IgD-negative memory B cell (primary cell): ENCODE measurements around the gene SPSB1. TPM values are rescaled to one million over a fixed set of nuclear protein-coding genes. Genes with fewer than 3 reads are reported as not detected.

Experiments
- H3K27ac Mint-ChIP-seq, 3 donors: one replicate each; pipeline ENCODE4 v1.8.0; 2020 to 2022; ENCODE audit warnings: mild to moderate bottlenecking in 3 of 3, mixed read lengths in 3 of 3, moderate library complexity in 1 of 3
- H3K27me3 Mint-ChIP-seq: one replicate; pipeline ENCODE4 v1.8.0; 2021; ENCODE audit warnings: mixed read lengths
- H3K36me3 Mint-ChIP-seq: one replicate; pipeline ENCODE4 v1.8.0; 2020; ENCODE audit warnings: mild to moderate bottlenecking, mixed read lengths
- H3K4me1 Mint-ChIP-seq, 3 donors: one replicate each; pipeline ENCODE4 v1.8.0; 2020 to 2022; ENCODE audit warnings: mixed read lengths in 3 of 3, mild to moderate bottlenecking in 1 of 3
- H3K4me3 Mint-ChIP-seq, 4 donors: one replicate each; pipeline ENCODE4 v1.8.0; 2020 to 2022; ENCODE audit warnings: mild to moderate bottlenecking in 4 of 4, mixed read lengths in 4 of 4, moderate library complexity in 3 of 4
- H3K9me3 Mint-ChIP-seq, 3 donors: one replicate each; pipeline ENCODE4 v1.8.0; 2020 to 2021; ENCODE audit warnings: mixed read lengths in 3 of 3, mild to moderate bottlenecking in 1 of 3
- polyA plus RNA-seq: library from polyadenylated mRNA; unstranded; fragments of 300-500 nt; fragmentation: Illumina TruSeq; gene quantifications from one replicate; pipeline ENCODE4 v1.2.3, GENCODE V29; 2021

SPSB1 gene
- polyA plus RNA-seq, 1 donor from 2014 or later: 1.8 TPM

GRCh38 chr1:9281071-9281827 is 11.4 kb upstream of the SPSB1 start:
- peaks cover 17% of the 10 kb centered on the region for H3K27me3 Mint-ChIP-seq
- peaks cover 0 to 10% (median 6%) of the 10 kb centered on the region in 3 donors for H3K9me3 Mint-ChIP-seq
- H3K4me3 Mint-ChIP-seq: peak overlapping the region in 2 of 4 donors; percentile 52 to 65
- peaks cover 4% of the 10 kb centered on the region for H3K36me3 Mint-ChIP-seq
- peaks cover 15 to 24% (median 15%) of the 10 kb centered on the region in 3 donors for H3K4me1 Mint-ChIP-seq
- H3K27ac Mint-ChIP-seq: no peak overlapping the region

GRCh38 chr1:9281908-9282695 is 10.6 kb upstream of the SPSB1 start:
- peaks cover 9% of the 10 kb centered on the region for H3K36me3 Mint-ChIP-seq
- H3K27ac Mint-ChIP-seq: peak overlapping the region in 1 of 3 donors; percentile 86
- H3K9me3 Mint-ChIP-seq: peaks cover 0 to 10% (median 6%) of the 10 kb centered on the region in 3 donors
- H3K4me3 Mint-ChIP-seq: peak overlapping the region in 1 of 4 donors; percentile 37
- H3K27me3 Mint-ChIP-seq: peaks cover 17% of the 10 kb centered on the region
- peaks cover 15 to 27% (median 19%) of the 10 kb centered on the region in 3 donors for H3K4me1 Mint-ChIP-seq

- Mint-ChIP-seq H3K27me3 (peaks cover 17% of the 10 kb centered on the region), H3K27ac (peak overlapping the region in 2 of 3 donors; percentile 39 to 86), H3K4me3 (no peak overlapping the region), H3K9me3 (peaks cover 0 to 10% (median 6%) of the 10 kb centered on the region in 3 donors), H3K4me1 (peaks cover 15 to 27% (median 21%) of the 10 kb centered on the region in 3 donors), H3K36me3 (peaks cover 9% of the 10 kb centered on the region)
Measured at GRCh38 chr1:9282696-9282955, 10.1 kb upstream of the SPSB1 start.

GRCh38 chr1:9284061-9284460 is 8.6 kb upstream of the SPSB1 start:
- peak overlapping the region in 3 of 4 donors; percentile 46 to 79 (median 63) for H3K4me3 Mint-ChIP-seq
- H3K9me3 Mint-ChIP-seq: peaks cover 2 to 14% (median 6%) of the 10 kb centered on the region in 3 donors
- peaks cover 15 to 27% (median 24%) of the 10 kb centered on the region in 3 donors for H3K4me1 Mint-ChIP-seq
- no peak overlapping the region for H3K27ac Mint-ChIP-seq
- peaks cover 9% of the 10 kb centered on the region for H3K36me3 Mint-ChIP-seq
- peaks cover 13% of the 10 kb centered on the region for H3K27me3 Mint-ChIP-seq

- peaks cover 5 to 21% (median 19%) of the 10 kb centered on the region in 3 donors for H3K4me1 Mint-ChIP-seq
- H3K9me3 Mint-ChIP-seq: peaks cover 2 to 14% (median 6%) of the 10 kb centered on the region in 3 donors
- peaks cover 7% of the 10 kb centered on the region for H3K27me3 Mint-ChIP-seq
- H3K27ac Mint-ChIP-seq: no peak overlapping the region
- H3K36me3 Mint-ChIP-seq: peaks cover 9% of the 10 kb centered on the region
- peak overlapping the region in 1 of 4 donors; percentile 2 for H3K4me3 Mint-ChIP-seq
Measured at GRCh38 chr1:9286556-9286955, 6.1 kb upstream of the SPSB1 start.

DNA sequence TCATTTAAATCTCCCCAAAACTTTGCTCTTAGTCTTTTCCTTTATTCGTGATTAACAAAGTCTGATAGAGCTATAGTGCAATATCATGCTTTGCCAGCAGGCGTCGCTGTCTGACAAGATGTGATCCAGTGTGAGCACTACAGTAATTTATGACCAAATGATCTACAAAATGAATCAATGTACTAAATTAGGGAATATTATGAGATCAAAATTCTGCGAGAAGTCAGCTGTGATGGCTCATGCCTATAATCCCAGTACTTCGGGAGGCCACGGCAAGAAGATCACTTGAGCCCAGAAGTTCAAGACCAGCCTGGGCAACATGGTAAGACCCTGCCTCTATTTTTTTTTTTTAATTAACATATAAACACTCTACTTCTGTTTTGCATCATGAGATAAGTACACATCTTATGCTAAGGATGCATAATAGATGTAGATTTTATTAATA is 3.6 kb upstream of the SPSB1 start:
- H3K27me3 Mint-ChIP-seq: peaks cover 7% of the 10 kb centered on the region
- H3K4me1 Mint-ChIP-seq: peaks cover 5 to 13% (median 10%) of the 10 kb centered on the region in 3 donors
- H3K36me3 Mint-ChIP-seq: peaks cover 9% of the 10 kb centered on the region
- H3K4me3 Mint-ChIP-seq: peak overlapping the region in 2 of 4 donors; percentile 4 to 6
- peaks cover 2 to 14% (median 6%) of the 10 kb centered on the region in 3 donors for H3K9me3 Mint-ChIP-seq
- no peak overlapping the region for H3K27ac Mint-ChIP-seq

GRCh38 chr1:9289711-9290485 is 2.8 kb upstream of the SPSB1 start:
- H3K4me3 Mint-ChIP-seq: peak overlapping the region in 1 of 4 donors; percentile 13
- peaks cover 5 to 12% (median 6%) of the 10 kb centered on the region in 3 donors for H3K4me1 Mint-ChIP-seq
- peaks cover 2 to 14% (median 4%) of the 10 kb centered on the region in 3 donors for H3K9me3 Mint-ChIP-seq
- peaks cover 9% of the 10 kb centered on the region for H3K36me3 Mint-ChIP-seq
- peaks cover 4% of the 10 kb centered on the region for H3K27me3 Mint-ChIP-seq
- H3K27ac Mint-ChIP-seq: peak overlapping the region in 1 of 3 donors; percentile 52

DNA sequence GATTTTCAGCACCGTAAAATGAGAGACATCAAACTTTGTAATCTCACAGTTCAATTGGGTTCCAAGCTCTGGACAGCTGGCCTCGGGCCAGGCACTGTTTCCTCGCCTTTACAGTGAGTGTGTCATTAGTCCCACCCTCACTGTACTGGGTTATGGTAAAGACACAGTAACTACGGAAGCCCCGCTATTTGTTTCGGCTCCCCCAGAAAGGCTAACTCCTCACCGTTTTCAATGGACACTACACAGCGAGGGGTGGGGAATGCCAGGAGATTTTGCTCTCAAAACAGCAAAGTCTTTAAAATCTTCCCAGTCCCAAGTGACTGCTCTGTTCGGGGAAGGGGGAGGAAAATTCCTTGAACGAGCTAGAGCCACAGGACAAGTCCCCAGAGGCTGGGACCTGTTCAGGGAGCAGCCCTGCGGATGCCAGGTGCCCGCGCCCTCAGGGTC is 757 bp upstream of the SPSB1 start:
- Mint-ChIP-seq H3K36me3 (no peaks in the 10 kb centered on the region), H3K27ac (peak overlapping the region in 1 of 3 donors; percentile 86), H3K9me3 (peaks cover 0 to 5% (median 2%) of the 10 kb centered on the region in 3 donors), H3K4me3 (peak overlapping the region; percentile 68 to 83 (median 72)), H3K27me3 (no peaks in the 10 kb centered on the region), H3K4me1 (peaks cover 0 to 7% (median 5%) of the 10 kb centered on the region in 3 donors)

- Mint-ChIP-seq H3K36me3 (no peaks in the 10 kb centered on the region), H3K9me3 (peaks cover 0 to 5% (median 2%) of the 10 kb centered on the region in 3 donors), H3K4me3 (no peak overlapping the region), H3K27ac (no peak overlapping the region), H3K4me1 (peaks cover 0 to 5% (median 5%) of the 10 kb centered on the region in 3 donors), H3K27me3 (no peaks in the 10 kb centered on the region)
Measured at GRCh38 chr1:9293241-9293532, 493 bp downstream of the SPSB1 start.

DNA sequence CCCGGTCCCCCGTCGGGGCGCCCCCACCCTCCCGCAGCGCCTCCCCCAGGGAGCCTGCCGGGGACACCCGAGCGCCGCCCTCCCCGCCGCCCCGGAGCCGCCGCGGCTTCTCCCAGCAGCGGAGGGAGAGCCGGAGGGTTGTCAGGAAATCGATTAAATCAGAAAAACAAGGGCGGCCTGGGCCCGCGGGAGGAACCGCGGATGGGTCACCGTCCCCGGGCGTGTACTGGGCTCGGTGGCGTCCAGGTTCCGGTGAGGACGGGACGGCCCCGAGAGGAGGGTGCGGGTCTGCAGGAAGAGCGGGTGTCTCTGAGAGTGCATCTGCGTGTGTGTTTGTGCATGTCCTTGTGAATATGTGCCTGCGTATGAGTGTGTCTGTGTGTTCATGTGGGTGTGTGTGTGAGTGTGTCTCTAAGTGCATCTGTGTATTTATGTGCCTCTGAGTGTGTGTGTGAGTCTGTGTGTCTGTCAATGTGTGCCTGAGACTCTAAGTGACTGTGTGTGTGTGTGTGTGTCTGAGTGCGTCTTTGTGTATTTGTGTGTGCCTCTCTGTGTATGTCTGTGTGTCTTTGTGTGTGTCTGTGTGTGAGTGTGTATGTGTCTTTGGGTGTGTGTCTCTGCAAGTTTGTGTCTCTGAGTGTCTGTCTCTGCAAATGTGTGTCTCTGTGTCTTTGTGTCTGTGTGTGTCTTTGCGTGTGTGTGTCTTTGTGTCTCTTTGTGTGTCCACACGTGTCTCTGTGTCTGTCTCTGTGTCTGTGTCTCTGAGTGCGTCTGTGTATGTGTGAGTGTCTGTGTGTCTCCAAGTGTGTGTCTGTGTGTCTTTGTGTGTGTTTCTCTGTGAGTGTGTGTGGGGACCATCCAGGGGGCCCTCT is 1.1 kb downstream of the SPSB1 start:
- Mint-ChIP-seq H3K27ac (no peak overlapping the region), H3K4me1 (peaks cover 0 to 5% (median 5%) of the 10 kb centered on the region in 3 donors), H3K4me3 (no peak overlapping the region), H3K27me3 (no peaks in the 10 kb centered on the region), H3K36me3 (no peaks in the 10 kb centered on the region), H3K9me3 (peaks cover 0 to 4% (median 2%) of the 10 kb centered on the region in 3 donors)

- Mint-ChIP-seq H3K27ac (no peak overlapping the region), H3K9me3 (no peaks in the 10 kb centered on the region), H3K36me3 (no peaks in the 10 kb centered on the region), H3K4me1 (peaks cover 0 to 2% (median 0%) of the 10 kb centered on the region in 3 donors), H3K27me3 (no peaks in the 10 kb centered on the region), H3K4me3 (no peak overlapping the region)
Measured at GRCh38 chr1:9294405-9294773, 1.7 kb downstream of the SPSB1 start.

GRCh38 chr1:9294910-9295636 is 2.4 kb downstream of the SPSB1 start:
- no peaks in the 10 kb centered on the region for H3K36me3 Mint-ChIP-seq
- peaks cover 0 to 2% (median 0%) of the 10 kb centered on the region in 3 donors for H3K4me1 Mint-ChIP-seq
- H3K4me3 Mint-ChIP-seq: peak overlapping the region in 2 of 4 donors; percentile 42 to 60
- peak overlapping the region in 1 of 3 donors; percentile 5 for H3K27ac Mint-ChIP-seq
- H3K9me3 Mint-ChIP-seq: no peaks in the 10 kb centered on the region
- H3K27me3 Mint-ChIP-seq: no peaks in the 10 kb centered on the region

DNA sequence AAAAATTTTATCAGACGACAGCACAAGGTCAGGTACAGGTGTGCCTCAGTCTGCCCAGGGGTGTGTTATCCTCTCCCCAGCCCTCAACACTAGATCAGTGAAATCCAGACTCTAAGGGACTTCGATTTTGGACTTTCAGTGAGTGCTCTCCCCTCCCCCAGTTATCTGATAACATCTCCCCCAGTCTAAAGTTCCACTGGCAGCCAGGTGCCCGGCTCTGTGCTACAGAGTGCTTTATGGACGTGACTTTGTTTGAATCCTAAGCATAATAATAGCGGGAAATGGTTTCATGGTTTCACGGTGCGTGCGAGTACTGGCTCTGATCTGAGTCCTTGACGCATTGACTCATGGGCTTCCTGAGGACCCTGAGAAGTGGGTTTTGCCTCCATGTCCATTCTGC is 3.2 kb downstream of the SPSB1 start:
- H3K27ac Mint-ChIP-seq: peak overlapping the region in 1 of 3 donors; percentile 5
- H3K4me1 Mint-ChIP-seq: peaks cover 0 to 7% (median 2%) of the 10 kb centered on the region in 3 donors
- H3K4me3 Mint-ChIP-seq: peak overlapping the region in 3 of 4 donors; percentile 17 to 55 (median 53)
- no peaks in the 10 kb centered on the region for H3K9me3 Mint-ChIP-seq
- H3K36me3 Mint-ChIP-seq: peaks cover 2% of the 10 kb centered on the region
- H3K27me3 Mint-ChIP-seq: no peaks in the 10 kb centered on the region
